Tibial artery (tissue), 4 donors: ENCODE results near the gene SEMG2.

Source experiments
- DNase-seq, 2 donors: peaks; one replicate each; pipeline ENCODE4 v3.0.0-alpha.2; 2019
- H3K27ac ChIP-seq, 2 donors: fragments of 200-600 bp; sonication (generic) in 1 of 2; 1 replicate in 1 of 2; 2 replicates in 1 of 2; pipeline ENCODE4 v1.5.1; 2018 to 2019; ENCODE audit warnings: mild to moderate bottlenecking in 1 of 2
- H3K27me3 ChIP-seq, 2 donors: fragments of 200-600 bp; sonication (generic) in 1 of 2; one replicate each; pipeline versions ENCODE4 v1.5.1 to v1.6.0; 2016 to 2019
- H3K36me3 ChIP-seq, 3 donors: fragments of 200-600 bp; sonication (generic) in 2 of 3; one replicate each; pipeline ENCODE4 v1.5.1; 2016 to 2019; ENCODE audit warnings: mild to moderate bottlenecking in 2 of 3
- H3K4me1 ChIP-seq, 4 donors: fragments of 200-600 bp; sonication (generic) in 2 of 4; 1 replicate in 3 of 4; 2 replicates in 1 of 4; pipeline ENCODE4 v1.5.1; 2016 to 2019
- H3K4me3 ChIP-seq, 2 donors: fragments of 200-600 bp; sonication (generic) in 1 of 2; 1 replicate in 1 of 2; 2 replicates in 1 of 2; pipeline ENCODE4 v1.5.1; 2018 to 2019; ENCODE audit warnings: mild to moderate bottlenecking in 2 of 2
- H3K9me3 ChIP-seq, 3 donors: fragments of 200-600 bp; sonication (generic) in 1 of 3; one replicate each; pipeline ENCODE4 v1.5.1; 2016 to 2019
- intact Hi-C: fragments of 100-400 bp; cut with DNase I; formaldehyde crosslinking; loops from one replicate; pipeline ENCODE4 v1.15.0; 2023; ENCODE audit warnings: low total_unique reads
- TF ChIP-seq, protein P1 (sequence below), 2 experiments: fragments of 200-600 bp in 1 of 2; fragments of 450-650 bp in 1 of 2; IDR thresholded peaks; one replicate each; pipeline ENCODE4 v1.5.1; 2017 to 2019; ENCODE audit warnings: antibody characterized with exemption in 2 of 2, mild to moderate bottlenecking in 1 of 2, moderate library complexity in 1 of 2

The SEMG2 gene

DNA sequence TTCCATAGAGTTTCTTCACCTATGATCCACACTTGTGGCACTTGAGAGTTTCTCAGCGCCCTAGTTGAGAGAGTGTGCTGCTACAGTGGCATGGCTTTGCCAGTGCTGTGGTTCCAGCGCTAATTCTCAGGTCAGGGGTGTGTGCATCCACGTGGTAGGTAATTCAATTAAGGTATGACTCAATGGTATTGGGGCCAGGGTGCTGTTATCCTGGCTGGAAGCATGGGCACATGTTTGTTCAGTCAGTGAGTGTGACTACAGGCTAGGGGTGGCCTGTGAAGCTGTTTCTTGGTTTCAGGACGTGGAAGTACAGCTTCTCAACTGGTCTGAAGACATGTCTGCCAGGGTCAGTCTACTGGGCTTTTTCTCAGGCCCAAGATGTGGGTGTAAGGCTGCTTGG, 3.0 kb upstream of the SEMG2 start:
- Histone ChIP-seq H3K27ac (no peak overlapping the region), H3K4me3 (no peak overlapping the region)
- intact Hi-C loops, result no loop called here

DNA sequence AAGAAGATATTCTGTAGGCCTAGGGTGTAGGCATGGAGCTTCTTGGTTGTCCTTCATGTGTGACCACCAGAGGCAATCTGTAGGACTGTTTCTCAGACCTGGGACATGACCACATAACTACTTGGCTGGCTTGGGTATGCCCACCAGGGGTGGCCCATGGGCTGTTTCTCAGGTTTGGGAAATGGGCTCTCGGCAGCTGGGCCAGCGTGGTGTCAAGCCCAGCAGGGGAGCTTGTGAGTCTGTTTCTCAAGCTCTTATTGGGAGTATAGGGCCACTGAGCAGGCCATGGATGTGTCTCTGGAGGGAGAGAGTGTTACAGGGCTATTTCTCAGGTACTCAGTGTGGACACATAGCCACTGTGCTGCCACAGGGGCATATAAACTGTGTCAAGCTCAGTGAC, 2.5 kb upstream of the SEMG2 start:
- Histone ChIP-seq H3K4me1 (no peaks in the 10 kb centered on the region), H3K4me3 (no peak overlapping the region), H3K27me3 (no peaks in the 10 kb centered on the region), H3K27ac (no peak overlapping the region), H3K9me3 (no peaks in the 10 kb centered on the region), H3K36me3 (no peaks in the 10 kb centered on the region)
- TF ChIP-seq, protein P1, sequence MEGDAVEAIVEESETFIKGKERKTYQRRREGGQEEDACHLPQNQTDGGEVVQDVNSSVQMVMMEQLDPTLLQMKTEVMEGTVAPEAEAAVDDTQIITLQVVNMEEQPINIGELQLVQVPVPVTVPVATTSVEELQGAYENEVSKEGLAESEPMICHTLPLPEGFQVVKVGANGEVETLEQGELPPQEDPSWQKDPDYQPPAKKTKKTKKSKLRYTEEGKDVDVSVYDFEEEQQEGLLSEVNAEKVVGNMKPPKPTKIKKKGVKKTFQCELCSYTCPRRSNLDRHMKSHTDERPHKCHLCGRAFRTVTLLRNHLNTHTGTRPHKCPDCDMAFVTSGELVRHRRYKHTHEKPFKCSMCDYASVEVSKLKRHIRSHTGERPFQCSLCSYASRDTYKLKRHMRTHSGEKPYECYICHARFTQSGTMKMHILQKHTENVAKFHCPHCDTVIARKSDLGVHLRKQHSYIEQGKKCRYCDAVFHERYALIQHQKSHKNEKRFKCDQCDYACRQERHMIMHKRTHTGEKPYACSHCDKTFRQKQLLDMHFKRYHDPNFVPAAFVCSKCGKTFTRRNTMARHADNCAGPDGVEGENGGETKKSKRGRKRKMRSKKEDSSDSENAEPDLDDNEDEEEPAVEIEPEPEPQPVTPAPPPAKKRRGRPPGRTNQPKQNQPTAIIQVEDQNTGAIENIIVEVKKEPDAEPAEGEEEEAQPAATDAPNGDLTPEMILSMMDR (IDR thresholded peaks at IDR 0.05), result no peak
- no peak for DNase-seq
- intact Hi-C loops, result no loop called here

More for the DNA sequence above, 3.0 kb upstream of the SEMG2 start:
- Histone ChIP-seq H3K9me3 (no peaks in the 10 kb centered on the region), H3K4me1 (no peaks in the 10 kb centered on the region), H3K36me3 (no peaks in the 10 kb centered on the region), H3K27me3 (no peaks in the 10 kb centered on the region)
- DNase-seq, result no peak
- TF ChIP-seq, protein P1 (IDR thresholded peaks at IDR 0.05), result no peak

DNA sequence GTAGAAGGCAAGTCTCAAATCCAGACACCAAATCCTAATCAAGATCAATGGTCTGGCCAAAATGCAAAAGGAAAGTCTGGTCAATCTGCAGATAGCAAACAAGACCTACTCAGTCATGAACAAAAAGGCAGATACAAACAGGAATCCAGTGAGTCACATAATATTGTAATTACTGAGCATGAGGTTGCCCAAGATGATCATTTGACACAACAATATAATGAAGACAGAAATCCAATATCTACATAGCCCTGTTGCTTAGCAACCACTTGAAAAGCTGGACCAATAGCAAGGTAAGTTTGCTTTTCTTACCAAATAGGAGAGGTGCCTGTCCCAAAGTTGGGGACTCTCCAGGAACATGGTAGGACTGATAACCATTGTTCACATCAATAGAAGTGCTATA, 2.0 kb downstream of the SEMG2 start:
- H3K36me3 ChIP-seq, result no peaks in the 10 kb centered on the region
- no peak for DNase-seq
- no peak overlapping the region for H3K27ac ChIP-seq
- no peak overlapping the region for H3K4me3 ChIP-seq
- no peaks in the 10 kb centered on the region for H3K4me1 ChIP-seq
- H3K9me3 ChIP-seq, result no peaks in the 10 kb centered on the region
- TF ChIP-seq, protein P1 (IDR thresholded peaks at IDR 0.05), result no peak
- H3K27me3 ChIP-seq, result no peaks in the 10 kb centered on the region
- intact Hi-C loops, result no loop called here

DNA sequence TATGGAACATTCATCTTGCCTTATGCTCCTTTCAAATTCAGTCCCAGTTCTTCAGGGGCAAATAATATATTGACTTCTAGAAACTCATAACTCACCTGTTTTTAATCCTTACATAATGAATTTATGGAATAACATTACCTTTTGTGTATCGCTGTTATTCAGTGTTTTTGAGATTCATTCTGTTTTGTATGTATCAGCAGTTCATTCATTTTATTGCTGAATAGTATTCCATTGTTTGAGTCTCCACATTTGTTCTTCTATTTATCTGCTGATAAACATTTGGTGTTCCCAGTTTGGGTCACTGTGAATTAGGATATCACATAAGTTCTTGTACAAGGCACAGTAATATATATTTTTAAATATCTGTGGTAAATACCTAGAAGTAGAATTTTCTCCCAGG, 5.1 kb downstream of the SEMG2 start:
- DNase-seq, result no peak
- intact Hi-C loops, result no loop called here
- no peaks in the 10 kb centered on the region for H3K9me3 ChIP-seq
- no peaks in the 10 kb centered on the region for H3K4me1 ChIP-seq
- H3K27me3 ChIP-seq, result no peaks in the 10 kb centered on the region
- H3K36me3 ChIP-seq, result no peaks in the 10 kb centered on the region
- TF ChIP-seq, protein P1 (IDR thresholded peaks at IDR 0.05), result no peak
- no peak overlapping the region for H3K4me3 ChIP-seq
- no peak overlapping the region for H3K27ac ChIP-seq

DNA sequence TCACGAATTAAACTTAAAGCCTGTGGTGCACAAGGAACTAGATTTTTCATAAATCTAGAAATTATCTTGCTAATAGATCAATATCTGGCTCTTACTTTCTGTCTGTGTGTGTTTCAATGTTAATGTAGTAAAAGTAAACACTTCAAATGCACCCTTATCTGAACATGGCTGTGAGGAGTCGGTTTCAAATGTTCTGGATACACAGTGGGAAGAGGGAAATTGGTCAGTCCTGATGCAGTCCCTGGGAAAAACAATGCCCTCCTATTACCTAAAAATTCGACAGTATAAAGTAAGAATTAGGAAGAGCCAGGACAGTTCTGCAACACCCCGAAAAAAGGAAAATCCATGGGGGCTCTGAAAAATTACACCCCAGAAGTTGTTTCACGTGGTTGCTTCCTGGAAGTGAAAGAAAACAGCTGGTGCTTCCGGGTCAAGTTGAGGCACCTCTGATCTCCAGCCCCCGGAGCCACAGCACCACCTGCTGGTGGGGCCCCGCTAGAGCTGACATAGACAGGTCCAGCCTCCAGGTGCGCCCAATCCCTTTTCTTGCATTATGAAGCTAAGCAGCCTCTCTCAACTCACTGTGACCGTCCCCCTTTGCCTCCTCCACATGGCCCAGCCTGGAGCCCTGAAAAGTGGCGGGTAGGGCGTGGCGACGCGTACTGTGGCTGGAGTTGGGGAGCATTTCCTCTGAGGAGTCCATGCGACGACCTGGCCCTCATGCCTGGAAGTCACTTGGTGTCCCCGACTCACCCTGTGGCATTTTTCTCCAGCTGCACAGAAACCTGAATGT, 8.3 kb downstream of the SEMG2 start:
- Histone ChIP-seq H3K27me3 (no peaks in the 10 kb centered on the region), H3K4me1 (no peaks in the 10 kb centered on the region), H3K4me3 (no peak overlapping the region), H3K36me3 (no peaks in the 10 kb centered on the region), H3K9me3 (peaks cover 0 to 5% (median 0%) of the 10 kb centered on the region in 3 donors), H3K27ac (no peak overlapping the region)
- intact Hi-C loops, result no loop called here
- TF ChIP-seq, protein P1 (IDR thresholded peaks at IDR 0.05), result no peak
- DNase-seq, result no peak
